HUES64 (cell line): ENCODE results near the gene CA10.

Source experiments
- H3K27ac ChIP-seq: 2 replicates; pipeline ENCODE4 v1.7.0; 2013; ENCODE audit warnings: low read depth, low read length, inconsistent platforms
- H3K27me3 ChIP-seq: 2 replicates; pipeline ENCODE4 v1.6.1; 2013; ENCODE audit warnings: mild to moderate bottlenecking, low read length; ENCODE audit not compliant: insufficient read depth
- H3K36me3 ChIP-seq: 2 replicates; pipeline ENCODE4 v1.6.1; 2013; ENCODE audit warnings: mild to moderate bottlenecking, low read length; ENCODE audit not compliant: insufficient read depth
- H3K4me1 ChIP-seq: 2 replicates; pipeline ENCODE4 v1.6.1; 2013; ENCODE audit warnings: mild to moderate bottlenecking, low read length, moderate library complexity; ENCODE audit not compliant: insufficient read depth
- H3K4me3 ChIP-seq: 2 replicates; pipeline ENCODE4 v1.5.1; 2013; ENCODE audit warnings: mild to moderate bottlenecking, low read length, moderate library complexity
- H3K9ac ChIP-seq: 2 replicates; pipeline ENCODE4 v1.6.1; 2013; ENCODE audit warnings: mild to moderate bottlenecking, low read depth, low read length
- H3K9me3 ChIP-seq: 2 replicates; pipeline ENCODE4 v1.6.1; 2013; ENCODE audit warnings: low read depth, low read length; ENCODE audit not compliant: insufficient read depth
- WGBS: fragments of 150-250, 120-280 bp; methylation state at CpG from one replicate; pipeline ENCODE4 v1.1.7; 2013; ENCODE audit warnings: missing lambda C conversion rate; 5-methylcytosine and 5-hydroxymethylcytosine counted together

The CA10 gene

GRCh38 chr17:51801626-51802025, 356.9 kb downstream of the CA10 start:
- Histone ChIP-seq H3K36me3 (no peaks in the 10 kb centered on the region), H3K9ac (no peak overlapping the region), H3K4me1 (no peaks in the 10 kb centered on the region), H3K4me3 (no peak overlapping the region), H3K9me3 (no peaks in the 10 kb centered on the region), H3K27ac (no peak overlapping the region), H3K27me3 (no peaks in the 10 kb centered on the region)
- 97% methylated on average over 4 of the region's 4 CpGs for WGBS

- no peak overlapping the region for H3K4me3 ChIP-seq
- 98% methylated on average over 4 of the region's 4 CpGs for WGBS
- H3K4me1 ChIP-seq = no peaks in the 10 kb centered on the region
- H3K9me3 ChIP-seq = no peaks in the 10 kb centered on the region
- no peaks in the 10 kb centered on the region for H3K27me3 ChIP-seq
- no peak overlapping the region for H3K9ac ChIP-seq
- no peak overlapping the region for H3K27ac ChIP-seq
- H3K36me3 ChIP-seq = no peaks in the 10 kb centered on the region
Observed at GRCh38 chr17:51799981-51800380, 358.5 kb downstream of the CA10 start.

DNA sequence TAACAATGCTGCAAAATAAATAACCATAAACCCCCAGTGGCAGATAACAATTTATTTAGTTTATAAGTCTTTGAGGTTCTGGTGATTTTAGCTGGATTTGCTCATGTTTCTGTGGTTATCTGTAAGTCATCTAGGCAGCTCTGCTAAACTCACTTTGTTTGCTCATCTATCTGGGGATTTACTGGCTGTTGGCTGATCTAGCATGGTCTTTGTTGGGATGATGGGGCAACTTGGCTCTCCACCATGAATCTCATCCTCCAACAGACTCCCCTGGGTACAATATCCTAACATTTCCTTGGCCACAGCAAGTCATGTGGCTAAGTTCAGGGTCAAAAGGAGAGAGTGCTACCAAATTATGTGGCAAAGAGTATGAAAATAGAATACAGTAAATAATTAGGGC, 359.3 kb downstream of the CA10 start:
- H3K36me3 ChIP-seq = no peaks in the 10 kb centered on the region
- H3K4me1 ChIP-seq = no peaks in the 10 kb centered on the region
- no peak overlapping the region for H3K4me3 ChIP-seq
- H3K9me3 ChIP-seq = no peaks in the 10 kb centered on the region
- H3K9ac ChIP-seq = no peak overlapping the region
- no peaks in the 10 kb centered on the region for H3K27me3 ChIP-seq
- no peak overlapping the region for H3K27ac ChIP-seq

DNA sequence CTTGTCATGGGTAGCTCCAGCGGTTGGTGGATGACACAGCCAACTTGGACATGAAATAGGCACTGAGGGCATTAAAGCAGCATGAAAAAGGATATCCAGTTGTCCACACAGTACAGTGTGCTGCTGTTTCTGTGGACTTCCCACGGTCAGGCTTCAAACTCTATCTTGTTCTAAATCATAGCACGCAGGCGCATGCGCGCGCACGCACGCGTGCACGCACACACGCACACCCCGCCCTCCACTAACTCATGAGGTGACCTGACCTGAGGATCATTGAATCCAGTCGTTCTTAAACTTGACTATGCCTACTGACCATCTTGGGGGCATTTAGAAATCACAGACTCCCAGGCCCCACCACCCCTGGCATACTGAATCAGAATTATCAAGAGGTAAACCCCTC, 361.4 kb downstream of the CA10 start:
- no peaks in the 10 kb centered on the region for H3K9me3 ChIP-seq
- H3K27ac ChIP-seq = no peak overlapping the region
- no peak overlapping the region for H3K4me3 ChIP-seq
- H3K9ac ChIP-seq = no peak overlapping the region
- no peaks in the 10 kb centered on the region for H3K36me3 ChIP-seq
- 89% methylated on average over 14 of the region's 14 CpGs for WGBS
- no peaks in the 10 kb centered on the region for H3K4me1 ChIP-seq
- no peaks in the 10 kb centered on the region for H3K27me3 ChIP-seq

GRCh38 chr17:51796026-51796425, 362.5 kb downstream of the CA10 start:
- Histone ChIP-seq H3K9me3 (no peaks in the 10 kb centered on the region), H3K4me3 (no peak overlapping the region), H3K27ac (no peak overlapping the region), H3K27me3 (no peaks in the 10 kb centered on the region), H3K9ac (no peak overlapping the region), H3K4me1 (no peaks in the 10 kb centered on the region), H3K36me3 (no peaks in the 10 kb centered on the region)
- WGBS = 83% methylated on average over 5 of the region's 5 CpGs

GRCh38 chr17:51795401-51795800, 363.1 kb downstream of the CA10 start:
- no peak overlapping the region for H3K27ac ChIP-seq

GRCh38 chr17:51794466-51794865, 364.0 kb downstream of the CA10 start:
- no peak overlapping the region for H3K27ac ChIP-seq
- no peak overlapping the region for H3K9ac ChIP-seq
- no peaks in the 10 kb centered on the region for H3K27me3 ChIP-seq
- H3K4me1 ChIP-seq = no peaks in the 10 kb centered on the region
- H3K4me3 ChIP-seq = no peak overlapping the region
- H3K9me3 ChIP-seq = no peaks in the 10 kb centered on the region
- H3K36me3 ChIP-seq = no peaks in the 10 kb centered on the region

More at GRCh38 chr17:51795401-51795800, 363.1 kb downstream of the CA10 start:
- no peaks in the 10 kb centered on the region for H3K27me3 ChIP-seq
- no peak overlapping the region for H3K4me3 ChIP-seq
- H3K9ac ChIP-seq = no peak overlapping the region
- no peaks in the 10 kb centered on the region for H3K4me1 ChIP-seq
- WGBS = 58% methylated on average over 1 of the region's 1 CpG
- no peaks in the 10 kb centered on the region for H3K9me3 ChIP-seq
- H3K36me3 ChIP-seq = no peaks in the 10 kb centered on the region

DNA sequence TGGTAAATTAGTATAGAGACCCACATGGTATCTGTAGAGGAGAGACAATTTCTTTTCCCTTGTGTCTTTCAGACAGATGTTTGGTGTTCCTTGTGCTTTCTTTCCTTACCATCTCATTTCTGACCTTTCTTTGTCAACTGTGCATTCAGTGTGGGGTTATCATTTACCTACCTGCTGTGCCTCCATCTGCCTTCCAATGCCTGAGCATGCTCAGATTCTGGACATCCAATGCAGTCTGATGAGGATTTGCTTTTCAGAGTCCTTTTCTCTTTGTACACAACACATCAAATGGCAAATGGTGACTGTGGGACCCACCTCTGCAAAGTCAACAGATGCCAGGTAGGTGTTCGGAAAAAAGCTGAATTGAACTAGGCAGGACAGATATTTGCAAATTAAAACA, 364.8 kb downstream of the CA10 start:
- Histone ChIP-seq H3K27ac (no peak overlapping the region), H3K9me3 (no peaks in the 10 kb centered on the region), H3K36me3 (no peaks in the 10 kb centered on the region), H3K9ac (no peak overlapping the region), H3K4me3 (no peak overlapping the region), H3K27me3 (no peaks in the 10 kb centered on the region), H3K4me1 (no peaks in the 10 kb centered on the region)
- WGBS = 93% methylated on average over 1 of the region's 1 CpG

DNA sequence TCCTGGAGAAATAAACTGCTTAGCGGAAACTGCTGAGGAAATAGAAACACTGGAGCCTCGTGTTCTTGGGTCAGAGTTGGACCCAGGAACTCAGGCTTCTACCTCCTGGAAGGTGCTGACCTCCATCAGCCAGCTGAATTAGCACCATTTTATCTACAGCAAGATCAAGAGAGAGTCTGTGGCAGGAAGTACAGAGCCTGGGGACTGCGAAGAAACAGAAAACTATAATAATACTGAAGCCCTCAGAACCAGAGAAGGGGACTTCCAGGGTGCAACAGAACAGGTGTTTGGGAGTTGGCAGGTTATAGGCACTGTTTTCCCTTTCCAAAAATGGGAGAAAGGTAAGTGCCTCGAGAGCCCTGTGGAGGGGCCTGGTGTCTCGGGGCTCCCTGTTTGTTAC, 379.7 kb downstream of the CA10 start:
- Histone ChIP-seq H3K27me3 (no peaks in the 10 kb centered on the region), H3K4me1 (no peaks in the 10 kb centered on the region), H3K9ac (no peak overlapping the region), H3K9me3 (no peaks in the 10 kb centered on the region), H3K4me3 (no peak overlapping the region), H3K27ac (no peak overlapping the region), H3K36me3 (no peaks in the 10 kb centered on the region)
- WGBS = 71% methylated on average over 5 of the region's 5 CpGs

GRCh38 chr17:51770027-51770759, 388.3 kb downstream of the CA10 start:
- 90% methylated on average over 5 of the region's 5 CpGs for WGBS
- no peaks in the 10 kb centered on the region for H3K36me3 ChIP-seq
- H3K27me3 ChIP-seq = no peaks in the 10 kb centered on the region
- no peak overlapping the region for H3K9ac ChIP-seq
- no peaks in the 10 kb centered on the region for H3K9me3 ChIP-seq
- no peaks in the 10 kb centered on the region for H3K4me1 ChIP-seq
- H3K4me3 ChIP-seq = no peak overlapping the region
- H3K27ac ChIP-seq = no peak overlapping the region

DNA sequence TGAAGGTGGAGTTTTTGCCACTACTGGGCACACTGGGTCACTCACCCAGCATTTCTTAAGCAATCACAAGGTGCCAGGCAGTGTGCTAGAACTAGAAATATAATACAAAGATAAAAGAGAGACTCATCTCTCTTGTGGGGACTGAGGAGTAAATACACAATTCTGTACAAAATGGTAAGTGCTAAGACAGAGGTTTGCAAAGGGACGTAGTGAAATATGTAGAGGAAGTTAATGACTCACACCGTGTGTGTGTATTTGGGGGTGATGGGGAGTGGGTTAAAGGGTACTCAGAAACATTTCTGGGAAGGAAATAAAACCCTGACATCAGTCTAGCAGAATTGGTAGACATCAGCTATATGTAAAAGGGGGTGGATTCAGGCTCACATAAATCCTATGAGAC, 389.3 kb downstream of the CA10 start:
- Histone ChIP-seq H3K4me1 (no peaks in the 10 kb centered on the region), H3K9ac (no peak overlapping the region)
- WGBS = 82% methylated on average over 2 of the region's 2 CpGs

GRCh38 chr17:51768706-51769105, 389.8 kb downstream of the CA10 start:
- Histone ChIP-seq H3K9me3 (no peaks in the 10 kb centered on the region), H3K27ac (no peak overlapping the region), H3K27me3 (no peaks in the 10 kb centered on the region), H3K4me1 (no peaks in the 10 kb centered on the region), H3K9ac (no peak overlapping the region), H3K36me3 (no peaks in the 10 kb centered on the region), H3K4me3 (no peak overlapping the region)
- 100% methylated on average over 1 of the region's 2 CpGs for WGBS

More for the DNA sequence above, 389.3 kb downstream of the CA10 start:
- Histone ChIP-seq H3K27me3 (no peaks in the 10 kb centered on the region), H3K36me3 (no peaks in the 10 kb centered on the region), H3K4me3 (no peak overlapping the region), H3K9me3 (no peaks in the 10 kb centered on the region), H3K27ac (no peak overlapping the region)
